H1 (cell line): ENCODE data around the gene ATP11C. TPM values are rescaled to one million over a fixed set of nuclear protein-coding genes. Genes with fewer than 3 reads are reported as not detected.

Experiments
- CTCF ChIA-PET: fragments of 300-600 bp; sonication (Branson Sonifier 250); formaldehyde crosslinking; loops from one replicate; lab custom pipeline; 2021; ENCODE audit not compliant: partially characterized antibody; lab: Charles Lee
- POLR2A ChIA-PET: fragments of 300-600 bp; sonication (Branson Sonifier 250); formaldehyde crosslinking; loops from one replicate; lab custom pipeline; 2021; ENCODE audit warnings: inconsistent platforms; ENCODE audit not compliant: partially characterized antibody; lab: Charles Lee
- DNase-seq, 2 experiments: peaks; one replicate each; pipeline versions ENCODE4 v3.0.0 to v3.0.0-alpha.2; 2010 to 2022; ENCODE audit warnings: low spot score in 2 of 2, low read depth in 1 of 2, mixed read lengths in 1 of 2
- FAIRE-seq: peaks from 2 replicates; lab custom pipeline; 2011; peaks lifted over from hg19 to GRCh38; lab: Jason Lieb, UNC
- H2AFZ ChIP-seq: 2 replicates; pipeline ENCODE4 v1.8.1; 2012; ENCODE audit warnings: low read length, inconsistent platforms
- H2AK5ac ChIP-seq: 2 replicates; pipeline ENCODE4 v1.6.1; 2013; ENCODE audit warnings: low read depth, low read length
- H2BK120ac ChIP-seq: replicated peaks from 2 replicates; pipeline ENCODE3; 2013; ENCODE audit warnings: low read depth, low read length, inconsistent platforms
- H2BK12ac ChIP-seq: 2 replicates; pipeline ENCODE4 v1.6.1; 2013; ENCODE audit warnings: low read depth, low read length
- H2BK15ac ChIP-seq: 2 replicates; pipeline ENCODE4 v1.6.1; 2013; ENCODE audit warnings: low read length
- H2BK20ac ChIP-seq: 2 replicates; pipeline ENCODE4 v1.6.1; 2013; ENCODE audit warnings: low read length
- H2BK5ac ChIP-seq: 2 replicates; pipeline ENCODE4 v1.6.1; 2013; ENCODE audit warnings: low read depth, low read length
- H3K14ac ChIP-seq: 2 replicates; pipeline ENCODE4 v1.6.1; 2013; ENCODE audit warnings: inconsistent platforms; ENCODE audit not compliant: insufficient read length
- H3K18ac ChIP-seq: 2 replicates; pipeline ENCODE4 v1.6.1; 2013; ENCODE audit warnings: low read length; ENCODE audit errors: extremely low read depth
- H3K23ac ChIP-seq: 2 replicates; pipeline ENCODE4 v1.6.1; 2013; ENCODE audit warnings: inconsistent platforms; ENCODE audit not compliant: insufficient read length
- H3K23me2 ChIP-seq: 2 replicates; pipeline ENCODE4 v1.6.1; 2013; ENCODE audit warnings: low read depth, low read length
- H3K27ac ChIP-seq: 2 replicates; pipeline ENCODE4 v1.6.1; 2011; ENCODE audit warnings: low read depth, low read length, inconsistent platforms
- H3K27me3 ChIP-seq, 4 experiments: replicated peaks in 1 of 4; 1 replicate in 1 of 4; 2 replicates in 3 of 4; pipeline versions ENCODE4 v1.6.1 to v1.8.1; 2011 to 2013; ENCODE audit warnings: low read length in 3 of 4, mild to moderate bottlenecking in 3 of 4, inconsistent platforms in 2 of 4, mixed read lengths in 2 of 4, moderate library complexity in 1 of 4; ENCODE audit not compliant: control insufficient read depth in 3 of 4, insufficient read depth in 3 of 4; ENCODE audit errors: extremely low read depth in 1 of 4
- H3K36me3 ChIP-seq, 4 experiments: 2 replicates each; pipeline versions ENCODE4 v1.6.1 to v1.8.1; 2011 to 2013; ENCODE audit warnings: mild to moderate bottlenecking in 4 of 4, low read length in 3 of 4, moderate library complexity in 2 of 4, control low read depth in 1 of 4, inconsistent platforms in 1 of 4; ENCODE audit not compliant: insufficient read depth in 4 of 4, control insufficient read depth in 2 of 4
- H3K4ac ChIP-seq: replicated peaks from 2 replicates; pipeline ENCODE3; 2013; ENCODE audit warnings: low read length, low read depth, mixed read lengths, inconsistent platforms; ENCODE audit not compliant: insufficient read length
- H3K4me1 ChIP-seq, 4 experiments: replicated peaks in 1 of 4; 1 replicate in 1 of 4; 2 replicates in 3 of 4; pipeline versions ENCODE4 v1.6.1 to v1.8.1; 2011 to 2013; ENCODE audit warnings: low read length in 3 of 4, inconsistent platforms in 2 of 4, mixed read lengths in 1 of 4; ENCODE audit not compliant: insufficient read depth in 4 of 4, control insufficient read depth in 3 of 4
- H3K4me2 ChIP-seq, 2 experiments: 2 replicates each; pipeline versions ENCODE4 v1.6.1 to v1.8.1; 2011 to 2013; ENCODE audit warnings: low read depth in 2 of 2, low read length in 2 of 2, control low read depth in 1 of 2, inconsistent platforms in 1 of 2, mild to moderate bottlenecking in 1 of 2; ENCODE audit not compliant: insufficient read depth in 1 of 2
- H3K4me3 ChIP-seq, 4 experiments: fragments of 200-600, 300-600 bp in 1 of 4; sonication (generic), shearing (Covaris generic), sonication (Bioruptor Twin) in 1 of 4; 2 replicates each; pipeline versions ENCODE4 v1.5.1 to v1.8.1; 2011 to 2016; ENCODE audit warnings: low read length in 4 of 4, low read depth in 3 of 4, control low read depth in 2 of 4, inconsistent platforms in 2 of 4, mild to moderate bottlenecking in 2 of 4, mixed read lengths in 1 of 4, moderate library complexity in 1 of 4; ENCODE audit not compliant: insufficient read depth in 2 of 4; ENCODE audit errors: extremely low read depth in 1 of 4
- H3K56ac ChIP-seq: replicated peaks from 2 replicates; pipeline ENCODE3; 2013; ENCODE audit warnings: low read depth, mild to moderate bottlenecking, mixed read lengths, low read length, inconsistent platforms; ENCODE audit not compliant: insufficient read length
- H3K79me1 ChIP-seq: 2 replicates; pipeline ENCODE4 v1.6.1; 2013; ENCODE audit warnings: low read depth, low read length, control low read depth
- H3K79me2 ChIP-seq, 2 experiments: 2 replicates each; pipeline versions ENCODE4 v1.6.1 to v1.8.1; 2012 to 2013; ENCODE audit warnings: low read length in 2 of 2, mild to moderate bottlenecking in 2 of 2, inconsistent platforms in 1 of 2; ENCODE audit not compliant: insufficient read depth in 2 of 2, control insufficient read depth in 1 of 2
- H3K9ac ChIP-seq, 4 experiments: replicated peaks in 1 of 4; 1 replicate in 1 of 4; 2 replicates in 3 of 4; pipeline versions ENCODE4 v1.6.1 to v1.8.1; 2011 to 2013; ENCODE audit warnings: low read depth in 3 of 4, low read length in 3 of 4, control low read depth in 2 of 4, mild to moderate bottlenecking in 2 of 4, moderate library complexity in 2 of 4, inconsistent platforms in 1 of 4; ENCODE audit errors: extremely low read depth in 1 of 4
- H3K9me3 ChIP-seq, 2 experiments: 2 replicates each; pipeline versions ENCODE4 v1.6.1 to v1.8.1; 2012 to 2013; ENCODE audit warnings: mild to moderate bottlenecking in 2 of 2, moderate library complexity in 2 of 2, control low read depth in 1 of 2, inconsistent platforms in 1 of 2, low read depth in 1 of 2, low read length in 1 of 2, mixed read lengths in 1 of 2; ENCODE audit not compliant: insufficient read depth in 2 of 2
- H4K20me1 ChIP-seq, 2 experiments: replicated peaks in 1 of 2; 2 replicates each; pipeline versions ENCODE3 to v1.8.1; 2011 to 2013; ENCODE audit warnings: inconsistent platforms in 2 of 2, low read length in 2 of 2, mild to moderate bottlenecking in 1 of 2; ENCODE audit not compliant: insufficient read depth in 2 of 2, control insufficient read depth in 1 of 2
- H4K5ac ChIP-seq: 2 replicates; pipeline ENCODE4 v1.6.1; 2013; ENCODE audit warnings: low read length, low read depth, mixed read lengths, inconsistent platforms; ENCODE audit not compliant: insufficient read length
- H4K8ac ChIP-seq: 2 replicates; pipeline ENCODE4 v1.8.0; 2013; ENCODE audit warnings: mild to moderate bottlenecking, moderate library complexity, low read length, inconsistent platforms; ENCODE audit not compliant: insufficient read depth; ENCODE audit errors: extremely low read depth
- H4K91ac ChIP-seq: replicated peaks from 2 replicates; pipeline ENCODE3; 2013; ENCODE audit warnings: low read length, mixed read lengths, inconsistent platforms; ENCODE audit not compliant: insufficient read length
- CBX5 ChIP-seq: fragments of 300-800, 300-1000 bp; sonication (generic); IDR thresholded peaks from 2 replicates; pipeline ENCODE4 v1.7.1; 2016; ENCODE audit warnings: antibody characterized with exemption, low read length, low read depth
- KDM1A ChIP-seq: fragments of 200-600, 300-600 bp; sonication (generic); IDR thresholded peaks from 2 replicates; pipeline ENCODE4 v1.7.1; 2016; ENCODE audit warnings: mild to moderate bottlenecking, low read length, borderline replicate concordance
- SIRT6 ChIP-seq: IDR thresholded peaks from one replicate; pipeline ENCODE4 v1.7.1; 2012; ENCODE audit warnings: low read length, inconsistent platforms
- SP1 ChIP-seq: IDR thresholded peaks from 2 replicates; pipeline ENCODE4 v1.6.1; 2011; ENCODE audit warnings: low read depth, low read length
- TCF12 ChIP-seq: IDR thresholded peaks from 2 replicates; pipeline ENCODE4 v1.6.1; 2011; ENCODE audit warnings: low read depth, mild to moderate bottlenecking, low read length
- TEAD4 ChIP-seq: IDR thresholded peaks from 2 replicates; pipeline ENCODE4 v1.6.1; 2012; ENCODE audit warnings: low read depth, low read length, inconsistent platforms, mixed read lengths
- USF2 ChIP-seq: IDR thresholded peaks from 2 replicates; pipeline ENCODE4 v1.6.1; 2011; ENCODE audit warnings: low read length, improper control_type of control experiment
- WGBS, 2 experiments: shearing (Covaris generic) in 1 of 2; methylation state at CpG; one replicate each; pipeline versions ENCODE4 v1.1.6 to v1.1.7; 2013 to 2015; ENCODE audit warnings: low lambda C conversion rate in 2 of 2, mixed read lengths in 2 of 2, inconsistent platforms in 1 of 2, low coverage in 1 of 2, missing lambda C conversion rate in 1 of 2; ENCODE audit not compliant: insufficient replicate concordance in 2 of 2, insufficient coverage in 1 of 2, insufficient read length in 1 of 2; ENCODE audit errors: extremely low coverage in 1 of 2, missing lambda C conversion rate in 1 of 2; 5-methylcytosine and 5-hydroxymethylcytosine counted together
- polyA plus RNA-seq, 7 experiments: library from polyadenylated mRNA; depleted of rRNA in 3 of 7; stranded (reverse) in 5 of 7; unstranded in 2 of 7; fragments of >200 nt in 5 of 7; fragments of 200-250 nt in 2 of 7; gene quantifications; 1 replicate in 5 of 7; 2 replicates in 1 of 7; 4 replicates in 1 of 7; pipeline versions ENCODE4 v1.2.1 to v1.2.3, GENCODE V29; 2011 to 2013; ENCODE audit warnings: missing spikeins in 2 of 7, mixed read lengths in 2 of 7
- total RNA-seq: library from RNA; stranded (reverse); fragmentation: NEBNext Ultra II Directional; extraction: Animal tissue kit (Norgen Biotek cat#: 25700); gene quantifications from 2 replicates; pipeline ENCODE4 v1.2.1, GENCODE V29; 2021
- TF ChIP-seq, protein P1 (sequence below): IDR thresholded peaks from 2 replicates; pipeline ENCODE4 v1.6.1; 2012; ENCODE audit warnings: inconsistent platforms

Gene ATP11C
- total and polyA plus RNA-seq, 2 of the 8 experiments (the other 6 are each of a cell fraction or from before 2014, with no cell fraction given) = 14.7 to 52.1 TPM

DNA sequence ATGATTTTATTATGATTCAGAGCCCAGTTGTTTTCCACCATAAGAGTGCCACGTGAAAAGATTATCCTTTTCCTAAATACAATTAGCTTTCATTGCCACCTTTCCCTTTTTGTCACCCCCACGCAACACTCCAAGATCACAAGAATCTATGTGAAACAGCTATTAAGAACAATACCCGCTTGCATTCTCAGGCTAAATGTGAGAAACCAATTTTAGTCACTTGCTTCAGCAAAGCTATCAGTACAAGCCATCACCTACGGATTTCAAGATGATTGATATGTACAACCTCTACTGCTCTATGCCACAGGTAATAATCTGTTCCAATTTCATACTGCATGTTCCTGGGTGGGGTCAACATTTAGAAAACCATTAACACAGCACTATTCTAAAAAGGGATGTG lies 2.5 kb downstream of the ATP11C start:
- peaks cover 0 to 6% of the 10 kb centered on the region in 2 experiments for H4K20me1 ChIP-seq
- H3K23ac ChIP-seq = no peak overlapping the region
- H2BK20ac ChIP-seq = no peak overlapping the region
- DNase-seq (no peak), FAIRE-seq (peak; percentile 7)
- H3K79me1 ChIP-seq = no peaks in the 10 kb centered on the region
- H3K4me1 ChIP-seq = peaks cover 0 to 8% (median 0%) of the 10 kb centered on the region in 4 experiments; a peak in 2 of 7 replicates
- no peak overlapping the region for H4K91ac ChIP-seq
- no peak overlapping the region for H3K14ac ChIP-seq
- no peak overlapping the region for H3K56ac ChIP-seq
- no peak overlapping the region for H2BK5ac ChIP-seq
- H2BK12ac ChIP-seq = no peak overlapping the region
- WGBS, 2 experiments = 57% methylated on average over 4 of the region's 4 CpGs; no CpG with 5 or more reads in 1 of the 2 experiments
- CTCF ChIA-PET = interaction anchor here (1.0 kb wide), 1 partner anchor 10 kb away, joined by 3 read pairs; no protein-coding TSS in a partner anchor
- TF ChIP-seq TCF12 = no peak
- no peak for TF ChIP-seq SIRT6
- TF ChIP-seq SP1 = no peak
- no peak for TF ChIP-seq CBX5
- no peak for TF ChIP-seq KDM1A
- TF ChIP-seq TEAD4 = no peak
- TF ChIP-seq, protein P1, sequence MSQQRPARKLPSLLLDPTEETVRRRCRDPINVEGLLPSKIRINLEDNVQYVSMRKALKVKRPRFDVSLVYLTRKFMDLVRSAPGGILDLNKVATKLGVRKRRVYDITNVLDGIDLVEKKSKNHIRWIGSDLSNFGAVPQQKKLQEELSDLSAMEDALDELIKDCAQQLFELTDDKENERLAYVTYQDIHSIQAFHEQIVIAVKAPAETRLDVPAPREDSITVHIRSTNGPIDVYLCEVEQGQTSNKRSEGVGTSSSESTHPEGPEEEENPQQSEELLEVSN = no peak
- TF ChIP-seq USF2 = no peak
- no peak overlapping the region for H2BK120ac ChIP-seq
- H3K27me3 ChIP-seq = no peaks in the 10 kb centered on the region
- H2AFZ ChIP-seq = no peak overlapping the region
- no peak overlapping the region for H3K4ac ChIP-seq
- peaks cover 4 to 61% of the 10 kb centered on the region in 2 experiments; a peak in 3 of 4 replicates for H3K79me2 ChIP-seq
- H3K4me2 ChIP-seq = peak overlapping the region; percentile 76 to 79
- H3K4me3 ChIP-seq = peak overlapping the region in 2 of 4 experiments; percentile 78 to 84; a peak in 4 of 8 replicates
- no peaks in the 10 kb centered on the region for H3K36me3 ChIP-seq
- POLR2A ChIA-PET = interaction anchor here (0.7 to 1.6 kb wide), 6 partner anchors 10 to 25 kb away, joined by 3 to 7 read pairs (median 3); no protein-coding TSS in a partner anchor
- H4K8ac ChIP-seq = no peak overlapping the region
- H3K9ac ChIP-seq = no peak overlapping the region
- H3K9me3 ChIP-seq = no peaks in the 10 kb centered on the region
- no peak overlapping the region for H4K5ac ChIP-seq
- no peak overlapping the region for H2AK5ac ChIP-seq
- H3K23me2 ChIP-seq = peaks cover 2% of the 10 kb centered on the region; the same call in 1 of the 2 replicates
- H2BK15ac ChIP-seq = no peak overlapping the region
- H3K27ac ChIP-seq = no peak overlapping the region
- H3K18ac ChIP-seq = no peak overlapping the region
